ENCODE data around the gene ZC2HC1C.

GRCh38 chr14:75069121-75069810, at the start of gene ZC2HC1C:
- TF ChIP-seq CTCF (conservative IDR thresholded peaks at IDR 0.05 in 1 of 2, IDR thresholded peaks at IDR 0.05 in 1 of 2; ENCODE audit: low read depth in 1 of 2, low read length in 2 of 2): no peak
- TF ChIP-seq EZH2 (IDR thresholded peaks at IDR 0.05; ENCODE audit: low read length, missing control alignments): no peak
